ENCODE data around the gene CCDC92.

DNA sequence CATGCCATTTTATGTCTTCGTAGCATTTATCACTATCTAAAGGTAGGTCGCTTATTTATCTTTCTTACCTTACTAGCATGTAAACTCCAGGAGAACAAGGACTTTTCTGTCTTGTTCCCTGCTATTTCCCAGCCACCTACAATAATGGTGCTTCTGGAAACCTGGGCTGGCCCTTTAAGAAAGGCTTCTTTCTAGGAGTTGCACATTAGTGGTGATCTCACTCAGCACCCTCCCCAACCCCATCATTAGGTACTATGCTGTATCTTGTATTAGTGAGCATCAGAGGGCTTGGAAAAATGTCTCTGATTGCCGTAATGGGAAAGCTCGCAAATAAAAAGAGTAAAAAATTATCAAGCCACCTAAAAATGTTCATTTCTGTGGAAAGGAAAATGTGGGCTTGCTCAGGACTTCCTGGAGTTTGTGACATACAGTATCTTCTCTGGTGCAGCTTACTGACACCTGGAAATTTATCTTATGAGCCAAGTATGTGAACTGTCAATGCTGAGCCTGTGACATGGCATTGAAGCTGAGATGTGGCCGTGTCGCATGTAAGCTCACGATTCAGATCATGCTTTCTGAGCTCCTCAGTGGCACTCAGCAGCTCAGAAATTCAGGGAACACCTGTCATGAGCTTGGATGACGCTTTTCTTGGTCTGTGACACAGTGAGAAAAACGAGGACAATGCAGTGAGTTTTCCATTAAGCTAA, 12.4 kb downstream of the CCDC92 start:
- TF ChIP-seq POLR2A (IDR thresholded peaks at IDR 0.05): no peak
- TF ChIP-seq, protein P1, sequence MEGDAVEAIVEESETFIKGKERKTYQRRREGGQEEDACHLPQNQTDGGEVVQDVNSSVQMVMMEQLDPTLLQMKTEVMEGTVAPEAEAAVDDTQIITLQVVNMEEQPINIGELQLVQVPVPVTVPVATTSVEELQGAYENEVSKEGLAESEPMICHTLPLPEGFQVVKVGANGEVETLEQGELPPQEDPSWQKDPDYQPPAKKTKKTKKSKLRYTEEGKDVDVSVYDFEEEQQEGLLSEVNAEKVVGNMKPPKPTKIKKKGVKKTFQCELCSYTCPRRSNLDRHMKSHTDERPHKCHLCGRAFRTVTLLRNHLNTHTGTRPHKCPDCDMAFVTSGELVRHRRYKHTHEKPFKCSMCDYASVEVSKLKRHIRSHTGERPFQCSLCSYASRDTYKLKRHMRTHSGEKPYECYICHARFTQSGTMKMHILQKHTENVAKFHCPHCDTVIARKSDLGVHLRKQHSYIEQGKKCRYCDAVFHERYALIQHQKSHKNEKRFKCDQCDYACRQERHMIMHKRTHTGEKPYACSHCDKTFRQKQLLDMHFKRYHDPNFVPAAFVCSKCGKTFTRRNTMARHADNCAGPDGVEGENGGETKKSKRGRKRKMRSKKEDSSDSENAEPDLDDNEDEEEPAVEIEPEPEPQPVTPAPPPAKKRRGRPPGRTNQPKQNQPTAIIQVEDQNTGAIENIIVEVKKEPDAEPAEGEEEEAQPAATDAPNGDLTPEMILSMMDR (IDR thresholded peaks at IDR 0.05): no peak

Measured in body of pancreas (tissue), 4 donors.